Midbrain (tissue), 1 donor: Measurements from ENCODE around the gene PPWD1.
"Not testable (repeated sequence)": the region's sequence is repeated elsewhere in the genome, so short reads cannot be mapped to it uniquely, and the experiment has no call there.

ENCODE experiments used
- DNase-seq: peaks from one replicate; lab custom pipeline; 2025; lab: John Stamatoyannopoulos, UW

PPWD1 gene

DNA sequence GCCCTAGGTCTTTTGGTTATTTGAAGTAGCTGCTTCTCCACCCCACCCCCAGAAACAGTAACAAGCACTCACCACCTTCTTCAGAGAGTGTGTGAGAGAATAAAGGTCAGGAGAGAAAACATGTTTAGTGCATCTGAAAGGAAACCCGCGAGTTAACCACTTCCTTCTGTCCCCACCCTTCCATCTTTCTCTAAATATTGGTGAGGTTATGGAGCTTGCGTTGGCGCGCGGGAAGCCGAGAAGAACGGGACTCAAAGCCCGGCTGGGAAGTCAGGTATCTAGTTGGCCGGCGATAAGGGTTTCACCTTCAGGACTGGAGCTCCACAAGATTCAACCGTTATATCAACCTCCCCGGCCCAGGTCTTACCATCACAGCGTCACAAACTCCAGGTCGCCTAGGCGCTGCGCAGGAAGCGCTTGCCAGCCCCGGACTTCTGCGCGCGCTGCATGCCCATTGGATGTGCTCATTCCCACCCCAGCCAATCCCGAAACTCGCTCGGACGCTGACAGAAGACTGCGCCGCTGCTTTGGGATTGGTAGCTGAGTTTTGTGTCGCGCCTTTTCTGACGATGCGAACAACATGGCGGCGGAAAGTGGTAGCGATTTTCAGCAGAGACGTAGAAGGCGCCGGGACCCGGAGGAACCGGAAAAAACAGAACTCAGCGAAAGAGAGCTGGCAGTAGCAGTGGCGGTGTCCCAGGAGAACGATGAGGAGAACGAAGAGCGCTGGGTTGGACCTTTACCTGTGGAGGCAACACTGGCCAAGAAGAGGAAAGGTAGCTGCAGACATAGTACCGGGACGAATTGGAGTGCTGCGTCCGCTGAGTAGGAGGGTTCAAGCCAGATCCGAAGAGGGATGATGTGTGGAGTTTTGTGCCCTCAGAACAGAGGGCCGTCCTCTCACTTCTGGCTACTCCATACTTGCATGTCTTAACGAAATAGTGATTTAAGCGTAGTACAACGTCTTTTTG, at the start of gene PPWD1, which contains the start of gene CENPK:
TSS of gene PPWD1 (plus strand) at position 566 of the 971 bp plus-strand sequence. CDS start at position 581, 15 bp downstream.
TSS of gene CENPK (minus strand) at position 438 of the 971 bp plus-strand sequence. CDS start 8,261 bp downstream, outside the sequence.
- DNase-seq, result peak; percentile 93

DNA sequence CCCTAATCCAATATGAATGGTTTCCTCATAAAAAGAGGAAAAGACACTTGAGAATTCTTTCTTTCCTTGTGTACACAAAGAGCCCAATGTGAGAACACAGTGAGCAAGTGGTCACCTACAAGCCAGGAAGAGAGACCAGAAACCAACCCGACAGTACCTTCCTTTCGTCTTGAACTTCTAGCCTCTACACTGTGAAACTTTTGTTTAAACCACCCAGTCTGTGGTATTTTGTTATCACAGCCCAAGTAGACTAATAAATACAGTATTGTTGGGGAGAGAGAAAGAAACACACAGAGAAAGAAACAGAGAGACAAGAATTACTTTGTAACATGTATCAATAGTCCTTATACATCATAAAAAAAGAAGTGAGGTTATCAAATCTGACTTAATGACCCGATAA, 37.4 kb upstream of the PPWD1 start:
- no peak for DNase-seq

DNA sequence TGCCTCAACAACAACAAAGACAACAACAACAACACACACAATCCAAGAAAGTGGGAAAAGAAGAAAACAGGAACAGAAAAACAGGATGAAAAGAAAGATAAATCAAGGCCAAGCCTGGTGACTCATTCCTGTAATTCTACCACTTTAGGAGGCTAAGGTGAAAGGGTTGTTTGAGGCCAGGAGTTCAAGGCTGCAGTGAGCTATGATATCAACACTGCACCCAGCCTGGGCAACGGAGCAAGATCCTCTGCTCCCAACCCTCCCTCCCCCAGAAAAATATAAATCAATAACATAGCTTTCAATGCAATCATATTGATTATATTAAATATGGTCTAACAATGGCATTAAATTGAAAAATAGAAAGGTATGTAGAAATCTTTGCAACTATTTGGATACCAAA, 32.2 kb upstream of the PPWD1 start:
- no peak for DNase-seq

DNA sequence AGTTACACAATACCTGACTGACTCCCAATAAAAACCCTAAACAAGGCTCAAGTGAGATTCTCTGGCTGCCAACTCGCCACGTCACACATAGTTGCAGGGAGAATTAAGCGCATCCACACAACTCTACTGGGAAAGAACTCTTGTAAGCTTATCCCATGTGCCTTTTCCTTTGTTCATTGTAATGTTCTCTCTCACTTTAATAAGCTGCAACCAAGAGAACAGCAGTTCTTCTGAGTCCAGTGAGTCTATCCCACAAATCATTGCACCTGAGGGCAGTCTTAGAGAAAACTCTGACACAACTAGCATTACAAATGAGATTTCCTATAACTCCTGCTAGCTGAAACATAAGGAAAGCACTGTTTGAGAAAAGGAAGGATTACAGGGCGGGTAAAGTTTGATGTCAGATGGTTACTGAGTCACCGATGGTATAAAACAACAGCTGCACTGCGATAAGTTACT, 27.5 kb upstream of the PPWD1 start:
- no peak for DNase-seq

DNA sequence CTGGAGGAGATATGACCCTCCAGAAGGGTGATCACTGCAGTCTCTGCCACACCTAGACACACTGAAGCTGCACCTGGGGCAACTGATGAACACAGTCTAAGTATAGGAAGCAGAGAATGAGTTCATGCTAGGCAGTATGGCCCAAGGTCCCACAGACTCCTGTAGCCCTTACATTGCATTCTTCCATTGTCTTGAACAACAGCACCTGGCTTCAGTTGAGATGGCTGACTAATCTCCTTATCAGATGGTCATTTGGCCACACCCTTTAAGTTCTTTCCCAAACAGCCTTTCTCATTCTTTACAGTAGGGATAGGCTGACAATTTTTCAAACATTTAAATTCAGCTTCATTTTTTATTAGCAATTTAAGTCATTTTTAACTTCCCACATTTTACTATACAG, 23.3 kb upstream of the PPWD1 start:
- DNase-seq, result no peak

DNA sequence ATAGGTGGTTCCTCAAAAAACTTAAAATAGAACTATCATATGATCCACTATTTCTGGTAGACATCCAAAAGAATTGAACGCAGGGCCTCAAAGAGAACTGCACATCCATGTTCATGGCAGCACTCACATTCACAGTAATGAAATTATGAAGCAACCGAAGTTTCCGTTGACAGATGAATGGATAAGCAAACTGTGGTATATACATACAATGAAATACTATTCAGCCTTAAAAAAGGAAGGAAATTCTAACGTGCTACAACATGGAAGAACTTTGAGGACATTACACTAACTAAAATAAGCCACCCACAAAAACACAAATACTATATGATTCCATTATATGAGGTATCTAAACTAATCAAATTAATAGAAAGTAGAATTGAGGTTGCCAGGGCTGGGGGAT, 18.6 kb upstream of the PPWD1 start:
- no peak for DNase-seq

DNA sequence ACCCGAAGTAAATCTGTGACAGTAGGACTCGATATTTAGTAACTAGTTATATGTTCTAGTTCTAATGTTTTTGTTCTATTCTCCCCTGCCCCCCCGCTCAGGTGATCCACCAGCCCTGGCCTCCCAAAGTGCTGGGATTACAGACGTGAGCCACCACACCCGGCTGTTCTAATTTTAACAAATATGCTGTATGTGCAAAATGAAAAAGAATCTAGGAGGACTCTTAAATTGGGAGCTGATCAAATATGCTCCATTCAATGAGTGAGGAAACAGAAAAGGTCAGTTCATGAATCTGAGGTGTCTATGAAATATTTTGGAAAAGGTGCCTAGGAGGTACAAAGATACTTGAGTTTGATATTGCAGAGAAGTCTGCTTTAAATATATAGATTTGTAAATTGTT, 17.0 kb upstream of the PPWD1 start:
- DNase-seq, result no peak

DNA sequence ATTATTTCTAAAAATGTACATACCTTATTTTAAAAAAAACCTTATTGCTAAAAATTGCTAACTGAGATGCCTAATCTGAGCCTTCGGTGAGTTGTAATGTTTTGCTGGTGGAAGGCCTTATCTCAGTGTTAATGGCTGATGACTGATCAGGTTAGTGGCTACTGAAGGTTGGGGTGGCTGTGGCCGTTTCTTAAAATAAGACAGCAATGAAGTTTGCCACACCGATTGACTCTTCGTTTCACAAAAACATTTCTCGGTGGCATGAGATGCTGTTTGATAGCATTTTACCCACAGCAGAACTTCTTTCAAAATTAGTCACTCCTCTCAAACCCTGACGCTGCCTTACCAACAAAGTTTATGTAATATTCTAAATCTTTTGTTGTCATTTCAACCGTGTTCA, 14.8 kb upstream of the PPWD1 start:
- no peak for DNase-seq

DNA sequence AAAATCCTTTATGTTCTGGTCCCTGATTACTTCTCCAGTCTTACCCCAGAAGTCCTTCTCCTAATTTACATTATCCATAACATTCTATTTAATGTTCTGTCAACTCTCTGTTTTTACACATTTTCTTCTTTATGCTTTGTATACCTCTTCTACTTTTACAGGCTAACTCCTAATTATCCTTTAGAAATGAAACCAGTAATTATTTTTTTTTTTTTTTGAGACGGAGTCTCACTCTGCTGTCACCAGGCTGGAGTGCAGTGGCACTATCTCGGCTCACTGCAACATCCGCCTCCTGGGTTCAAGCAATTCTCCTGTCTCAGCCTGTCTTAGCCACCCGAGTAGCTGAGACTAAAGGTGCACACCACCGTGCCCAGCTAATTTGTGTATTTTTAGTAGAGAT, 9.2 kb upstream of the PPWD1 start:
- DNase-seq, result no peak

DNA sequence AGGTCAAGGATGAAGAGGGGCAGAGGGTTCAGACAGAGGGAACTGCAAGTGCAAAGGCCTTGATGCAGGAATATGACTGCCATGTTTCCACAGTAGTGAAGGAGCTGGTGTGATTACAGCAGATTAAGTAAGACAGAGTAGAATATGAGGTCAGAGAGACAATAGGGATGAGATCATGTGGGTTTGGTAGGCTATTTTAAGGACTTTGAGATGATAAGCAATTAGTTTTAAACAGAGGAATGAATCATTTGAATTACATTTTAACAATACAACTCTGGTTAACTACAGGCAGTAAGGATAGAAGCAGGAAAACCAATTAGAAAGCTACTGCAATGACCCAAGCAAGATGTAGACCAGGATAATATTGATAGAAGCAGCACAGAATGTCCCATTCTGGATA, 7.8 kb upstream of the PPWD1 start:
- DNase-seq, result no peak

DNA sequence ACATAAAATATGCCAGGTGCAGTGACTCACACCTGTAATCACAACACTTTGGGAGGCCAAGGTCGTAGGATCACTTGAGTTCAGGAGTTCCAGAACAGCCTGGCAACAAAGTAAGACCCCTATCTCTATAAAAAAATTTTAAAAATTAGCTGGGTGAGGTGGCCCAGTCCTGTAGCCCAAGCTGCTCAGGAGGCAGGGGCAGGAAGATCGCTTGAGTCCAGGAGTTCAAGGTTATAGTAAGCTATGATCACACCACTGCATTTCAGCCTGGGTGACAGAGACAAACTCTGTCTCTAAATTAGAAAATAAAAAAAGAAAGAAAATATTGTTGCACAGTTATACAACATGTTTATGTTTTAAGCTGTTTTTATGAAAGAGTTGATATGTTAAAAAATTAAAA, 6.9 kb upstream of the PPWD1 start:
- no peak for DNase-seq

DNA sequence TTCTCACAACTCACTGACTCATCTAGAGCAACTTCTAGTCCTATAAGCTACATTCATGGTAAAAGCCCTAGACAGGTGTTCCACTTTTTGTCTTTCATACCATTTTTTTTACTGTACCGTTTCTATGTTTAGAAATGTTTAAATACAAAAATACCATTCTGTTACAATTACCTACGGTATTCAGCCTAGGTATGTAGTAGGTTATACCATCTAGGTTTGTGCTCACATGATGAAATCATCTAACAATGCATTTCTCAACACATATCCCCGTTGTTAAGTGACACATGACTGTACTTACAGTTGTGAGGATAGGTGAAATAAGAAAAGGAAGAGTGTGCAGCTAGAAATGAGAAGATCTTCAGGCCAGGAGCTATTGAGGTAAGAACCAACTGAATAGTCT, 6.4 kb upstream of the PPWD1 start:
- no peak for DNase-seq

DNA sequence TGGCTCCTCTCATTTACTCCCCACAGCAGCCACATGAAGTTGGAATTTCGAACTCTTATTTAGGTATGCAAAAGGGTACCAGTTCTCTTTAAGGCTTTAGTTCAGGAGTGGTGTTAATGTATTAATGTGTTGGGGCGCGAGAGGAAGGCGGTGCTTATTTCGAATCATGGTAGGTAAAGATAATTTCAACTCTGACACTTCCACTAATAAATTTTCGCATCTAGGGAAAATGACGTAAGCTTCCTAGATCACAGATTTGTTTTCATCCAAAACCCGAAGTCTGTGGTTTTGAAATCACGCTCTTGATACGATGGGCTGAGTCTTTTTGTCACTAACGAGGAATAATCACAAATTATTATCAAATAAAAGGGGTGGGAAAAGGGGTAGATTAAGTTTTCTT, 681 bp downstream of the PPWD1 start:
- no peak for DNase-seq

DNA sequence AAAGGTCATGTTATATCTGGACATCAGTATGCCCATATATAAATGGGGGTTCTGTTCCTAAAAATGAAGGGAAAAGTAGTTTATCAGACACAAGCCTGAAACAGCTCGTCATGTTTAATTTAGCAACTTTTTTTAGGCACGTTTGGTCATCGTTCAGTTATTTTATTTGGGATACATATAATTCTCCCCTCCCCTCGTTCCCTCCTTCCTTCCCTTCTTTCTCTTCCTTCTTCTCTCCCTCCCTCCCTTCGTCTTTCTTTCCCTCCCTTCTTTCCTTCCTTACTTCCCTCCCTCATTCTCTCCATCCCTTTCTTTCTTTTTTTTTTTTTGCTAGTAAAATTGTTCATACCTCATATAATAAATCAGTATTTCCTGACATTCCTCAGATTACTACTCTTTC, 3.4 kb downstream of the PPWD1 start:
- DNase-seq, result no peak

DNA sequence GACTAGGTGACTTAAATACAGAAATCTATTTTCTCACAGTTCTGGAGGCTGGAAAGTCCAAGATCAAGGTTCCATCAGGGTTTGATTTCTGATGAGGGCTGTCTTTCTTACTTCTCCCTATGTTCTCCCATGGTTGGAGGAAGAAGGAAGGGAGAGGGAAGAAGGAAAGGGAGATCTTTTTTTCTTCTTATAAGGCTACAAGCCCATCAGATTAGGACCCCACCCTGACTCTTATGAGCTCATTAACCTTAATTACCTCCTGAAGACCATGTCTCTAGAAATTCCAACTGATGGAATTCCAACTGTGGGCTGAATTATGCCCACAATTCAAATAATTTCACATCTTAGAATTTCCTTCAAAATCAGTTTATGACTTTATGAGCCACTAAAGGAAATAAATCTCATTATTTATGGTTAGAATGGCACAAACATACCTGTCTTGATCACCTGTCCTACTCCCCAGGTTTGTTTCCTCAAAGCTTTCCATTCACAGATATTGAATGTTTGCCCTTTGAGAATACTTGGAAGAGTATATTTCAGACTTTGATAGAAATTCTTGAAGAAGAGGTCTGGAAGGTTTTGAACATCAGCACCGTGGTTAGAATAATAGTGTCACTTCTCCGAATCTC, 7.6 kb downstream of the PPWD1 start:
- no peak for DNase-seq

DNA sequence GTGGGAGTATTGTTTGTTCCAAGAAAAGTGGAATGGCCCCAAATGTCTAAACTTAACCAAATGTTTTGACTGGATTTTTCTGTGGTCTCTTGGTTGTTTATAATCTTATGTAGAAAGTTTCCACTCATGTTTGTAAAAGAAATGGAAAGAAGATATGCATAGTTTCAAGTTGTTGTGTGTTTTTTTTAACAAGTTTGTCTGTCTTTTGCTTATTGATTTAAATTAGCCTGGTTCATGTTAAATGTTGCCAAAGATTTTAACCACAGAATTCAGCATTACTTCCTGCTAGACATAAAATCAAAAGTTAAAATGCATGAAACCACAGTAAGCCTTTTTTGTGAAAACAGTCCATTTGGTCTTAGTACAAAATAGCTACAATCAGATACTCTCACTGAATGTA, 14.0 kb downstream of the PPWD1 start:
- DNase-seq, result no peak

DNA sequence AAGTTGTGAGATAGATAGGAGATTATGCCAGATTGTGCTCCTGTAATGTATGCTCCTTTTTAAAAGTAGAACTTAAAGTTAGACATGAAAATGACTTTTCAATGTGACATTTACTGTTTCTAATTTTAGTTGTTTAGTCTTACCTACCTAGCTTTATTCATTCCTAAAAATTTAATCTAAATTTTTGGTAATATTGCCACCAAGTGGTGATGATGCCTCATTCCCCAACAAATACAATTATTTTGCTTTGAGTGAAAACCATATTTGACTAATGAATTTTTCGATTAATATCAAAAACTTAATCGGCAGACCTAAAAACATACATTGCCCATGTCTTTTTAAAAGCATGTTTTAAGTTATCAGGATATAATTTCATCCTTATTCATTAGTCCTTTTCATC, 25.6 kb downstream of the PPWD1 start:
- DNase-seq, result no peak

DNA sequence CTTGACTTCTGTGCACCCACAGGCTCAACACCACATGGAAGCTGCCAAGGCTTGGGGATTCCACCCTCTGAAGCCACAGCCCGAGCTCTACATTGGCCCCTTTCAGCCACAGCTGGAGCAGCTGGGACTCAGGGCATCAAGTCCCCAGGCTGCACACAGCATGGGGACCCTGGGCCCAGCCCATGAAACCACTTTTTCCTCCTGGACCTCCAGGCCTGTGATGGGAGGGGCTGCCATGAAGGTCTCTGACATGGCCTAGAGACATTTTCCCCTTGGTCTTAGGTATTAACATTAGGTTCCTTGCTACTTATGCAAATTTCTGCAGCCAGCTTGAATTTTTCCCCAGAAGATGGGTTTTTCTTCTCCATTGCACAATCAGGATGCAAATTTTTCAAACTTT, 38.7 kb downstream of the PPWD1 start:
- DNase-seq, result not testable (repeated sequence)

DNA sequence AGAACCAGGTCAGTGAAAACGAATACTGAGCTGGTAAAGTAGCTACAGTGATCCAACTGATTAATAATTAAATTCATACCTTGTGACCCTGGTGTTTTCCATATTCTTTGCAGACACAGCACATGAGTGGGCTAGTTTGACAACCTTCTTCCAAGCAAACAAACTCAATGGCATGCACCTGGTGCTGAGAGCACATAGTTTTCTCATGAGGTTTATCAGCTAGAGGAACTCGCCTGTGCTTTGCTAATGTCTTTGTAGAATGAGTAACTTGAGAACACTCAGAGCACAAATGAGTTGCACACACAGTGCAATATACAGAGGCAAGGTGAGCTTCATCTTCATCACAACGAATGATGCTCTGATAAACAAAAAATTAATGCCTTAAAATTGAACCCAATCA, 48.4 kb downstream of the PPWD1 start:
- no peak for DNase-seq

DNA sequence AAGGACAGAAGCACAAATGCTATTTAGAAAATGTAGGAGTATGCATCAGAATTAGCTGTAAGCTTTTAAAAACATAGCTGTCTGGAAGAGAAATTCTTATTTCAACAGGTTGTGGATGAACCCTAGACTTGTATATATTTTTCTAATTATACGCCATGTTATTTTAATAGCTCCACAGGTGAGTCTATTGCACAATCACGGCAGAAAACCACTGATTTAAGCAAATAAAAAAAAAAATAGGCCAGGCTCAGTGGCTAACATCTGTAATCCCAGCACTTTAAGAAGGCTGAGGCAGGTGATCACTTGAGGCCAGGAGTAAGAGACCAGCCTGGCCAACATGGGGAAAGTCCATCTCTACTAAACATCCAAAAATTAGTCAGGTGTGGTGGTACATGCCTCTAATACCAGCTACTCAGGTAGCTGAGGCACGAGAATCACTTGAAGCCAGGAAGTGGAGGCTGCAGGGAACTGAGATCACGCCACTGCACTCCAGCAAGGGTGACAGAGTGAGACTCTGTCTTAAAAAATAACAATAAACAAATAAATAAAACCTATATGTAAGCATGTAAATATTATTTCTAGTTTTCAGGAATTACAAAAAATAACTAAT, 49.3 kb downstream of the PPWD1 start:
- DNase-seq, result no peak

DNA sequence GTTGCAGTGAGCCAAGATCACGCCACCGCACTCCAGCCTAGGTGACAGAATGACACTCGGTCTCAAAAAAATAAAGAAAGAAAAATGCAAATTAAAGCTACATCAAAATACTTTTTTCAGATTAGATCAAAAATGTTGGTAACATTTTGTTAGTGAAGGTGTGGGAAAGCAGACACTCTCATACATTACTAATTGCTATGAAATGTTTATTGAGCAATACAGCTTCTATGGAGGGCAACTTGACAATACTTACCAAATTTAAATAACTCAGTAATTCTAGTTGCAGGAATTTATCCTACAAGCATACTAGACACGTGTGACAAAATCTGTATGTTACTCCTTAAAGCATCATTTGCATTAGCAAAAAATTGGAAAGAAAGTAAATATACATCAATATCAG, 56.9 kb downstream of the PPWD1 start:
- DNase-seq, result no peak

DNA sequence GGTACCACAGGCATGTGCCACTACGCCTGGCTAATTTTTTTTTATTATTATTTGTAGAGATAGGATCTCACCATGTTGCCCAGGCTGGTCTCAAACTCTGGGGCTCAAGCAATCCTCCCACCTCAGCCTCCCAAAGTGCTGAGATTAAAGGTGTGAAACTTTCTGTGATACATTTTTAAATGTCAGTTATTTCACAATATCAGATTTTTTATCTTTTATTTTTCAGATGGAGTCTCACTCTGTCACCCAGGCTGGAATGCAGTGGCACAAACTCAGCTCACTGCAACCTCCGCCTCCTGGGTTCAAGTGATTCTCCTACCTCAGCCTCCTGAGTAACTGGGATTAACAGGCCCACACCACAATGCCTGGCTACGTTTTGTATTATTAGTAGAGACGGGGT, 58.9 kb downstream of the PPWD1 start:
- DNase-seq, result not testable (repeated sequence)

DNA sequence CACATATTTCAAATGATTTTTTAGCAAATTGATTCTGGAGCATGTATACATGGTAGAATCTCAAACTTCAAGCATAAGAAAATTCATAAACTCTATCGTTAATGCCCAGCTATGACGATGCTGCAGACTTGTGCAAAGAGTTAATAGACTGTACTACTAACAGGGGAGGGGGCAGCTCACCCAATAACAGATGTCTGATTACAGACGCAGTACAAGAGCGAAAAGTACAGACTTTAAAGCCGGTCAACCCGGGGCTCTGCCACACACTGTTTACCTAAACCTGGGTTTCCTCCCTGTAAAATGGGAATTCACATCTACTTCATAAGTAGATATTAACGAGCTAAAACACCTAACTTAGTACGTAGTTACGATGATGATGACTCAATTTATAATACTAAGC, 60.4 kb downstream of the PPWD1 start:
- no peak for DNase-seq
